GM12878 (cell line): ENCODE results near the gene COIL. TPM values are rescaled to one million over a fixed set of nuclear protein-coding genes. Genes with fewer than 3 reads are reported as not detected.

ENCODE experiments used
- ATAC-seq: fragments of 200-7000 bp; cut with Tn5 transposase; 3 replicates; pipeline ENCODE4 v1.9.1; 2020; ENCODE audit warnings: mild to moderate bottlenecking, moderate library complexity
- BruUV-seq: library from RNA; stranded (reverse); fragments of 400-500 nt; replicated peaks from 2 replicates; lab custom pipeline; 2021; lab: Mats Ljungman, UMichigan
- CTCF ChIA-PET: fragments of 300-600 bp; sonication (Branson Sonifier 250); formaldehyde crosslinking; extraction: SDS; loops from one replicate; lab custom pipeline; 2021; ENCODE audit warnings: inconsistent platforms; lab: Yijun Ruan, JAX
- POLR2A ChIA-PET: fragments of 350-600 bp; formaldehyde crosslinking; extraction: SDS; loops from one replicate; lab custom pipeline; 2021; ENCODE audit warnings: inconsistent platforms; lab: Charles Lee
- RAD21 ChIA-PET: fragments of 300-600 bp; sonication (Branson Sonifier 250); formaldehyde crosslinking; loops from one replicate; lab custom pipeline; 2023; ENCODE audit warnings: antibody characterized with exemption; ENCODE audit not compliant: unreplicated experiment; lab: Charles Lee
- SMC1A ChIA-PET: fragments of 300-600 bp; sonication (Branson Sonifier 250); formaldehyde crosslinking; loops from one replicate; lab custom pipeline; 2023; ENCODE audit not compliant: unreplicated experiment, uncharacterized antibody; lab: Charles Lee
- DNase-seq: peaks from one replicate; pipeline ENCODE4 v3.0.0-alpha.2; 2011; ENCODE audit warnings: low read depth, low spot score
- FAIRE-seq: peaks from 3 replicates; lab custom pipeline; 2011; peaks lifted over from hg19 to GRCh38; lab: Jason Lieb, UNC
- H2AFZ ChIP-seq: 2 replicates; pipeline ENCODE4 v1.6.0; 2011; ENCODE audit warnings: low read depth, low read length, control low read depth; ENCODE audit not compliant: control insufficient read depth
- H3K27ac ChIP-seq: 2 replicates; pipeline ENCODE4 v1.5.1; 2011; ENCODE audit warnings: control low read depth; ENCODE audit not compliant: control insufficient read depth, insufficient read depth
- H3K27me3 ChIP-seq, 2 experiments: replicated peaks in 1 of 2; 2 replicates each; pipeline versions ENCODE4 v1.6.0 to v1.6.1; 2011; ENCODE audit warnings: low read length in 1 of 2; ENCODE audit not compliant: control insufficient read depth in 2 of 2, insufficient read depth in 2 of 2
- H3K36me3 ChIP-seq, 2 experiments: 2 replicates each; pipeline ENCODE4 v1.5.1; 2011; ENCODE audit warnings: low read length in 1 of 2; ENCODE audit not compliant: control insufficient read depth in 2 of 2, insufficient read depth in 2 of 2
- H3K4me1 ChIP-seq: 2 replicates; pipeline ENCODE4 v1.6.1; 2011; ENCODE audit warnings: mild to moderate bottlenecking, low read length, moderate library complexity, mixed read lengths; ENCODE audit not compliant: control insufficient read depth, insufficient read depth
- H3K4me2 ChIP-seq: 2 replicates; pipeline ENCODE4 v1.6.0; 2011; ENCODE audit warnings: control low read depth; ENCODE audit not compliant: control insufficient read depth, insufficient read depth
- H3K4me3 ChIP-seq: fragments of 200-600 bp; sonication (generic); 2 replicates; pipeline ENCODE4 v1.5.1; 2016
- H3K79me2 ChIP-seq: 2 replicates; pipeline ENCODE4 v1.6.0; 2011; ENCODE audit warnings: low read length; ENCODE audit not compliant: control insufficient read depth, insufficient read depth
- H3K9ac ChIP-seq: 2 replicates; pipeline ENCODE4 v1.8.0; 2011; ENCODE audit warnings: low read length, control low read depth, mixed read lengths; ENCODE audit not compliant: control insufficient read depth, insufficient read depth
- H3K9me3 ChIP-seq: replicated peaks from 3 replicates; pipeline ENCODE4 v1.5.1; 2011; ENCODE audit warnings: mild to moderate bottlenecking, low read length; ENCODE audit not compliant: control insufficient read depth, insufficient read depth
- H4K20me1 ChIP-seq: 2 replicates; pipeline ENCODE4 v1.6.0; 2011; ENCODE audit not compliant: control insufficient read depth, insufficient read depth
- ASH2L ChIP-seq: fragments of 300-600, 200-600 bp; sonication (generic); IDR thresholded peaks from 2 replicates; pipeline ENCODE4 v1.6.1; 2017; ENCODE audit warnings: low read depth, mild to moderate bottlenecking, borderline replicate concordance
- CHD1 ChIP-seq: IDR thresholded peaks from 2 replicates; pipeline ENCODE4 v1.6.1; 2012; ENCODE audit warnings: low read depth, low read length, improper control_type of control experiment
- CREB1 ChIP-seq: IDR thresholded peaks from 2 replicates; pipeline ENCODE4 v1.6.1; 2012; ENCODE audit warnings: low read depth, mild to moderate bottlenecking, inconsistent platforms
- DPF2 ChIP-seq: fragments of 450-650 bp; IDR thresholded peaks from 2 replicates; pipeline ENCODE4 v1.6.1; 2017; ENCODE audit warnings: mild to moderate bottlenecking
- EED ChIP-seq: sonication (generic); IDR thresholded peaks from 2 replicates; pipeline ENCODE4 v1.6.1; 2016; ENCODE audit warnings: antibody characterized with exemption, low read depth
- EP300 ChIP-seq, 2 experiments: fragments of 150-350 bp in 1 of 2; IDR thresholded peaks; 2 replicates each; pipeline ENCODE4 v1.6.1; 2011 to 2012; ENCODE audit warnings: low read depth in 2 of 2, low read length in 2 of 2, borderline replicate concordance in 1 of 2, improper control_type of control experiment in 1 of 2, inconsistent platforms in 1 of 2; ENCODE audit not compliant: control insufficient read depth in 1 of 2
- HDAC2 ChIP-seq: fragments of 200-600 bp; sonication (generic); IDR thresholded peaks from 2 replicates; pipeline ENCODE4 v1.6.1; 2017
- KAT2A ChIP-seq: conservative IDR thresholded peaks from 2 replicates; pipeline ENCODE4 v1.6.1; 2011; ENCODE audit warnings: low read depth, low read length; ENCODE audit not compliant: control insufficient read depth
- NBN ChIP-seq: fragments of 450-650 bp; IDR thresholded peaks from 2 replicates; pipeline ENCODE4 v1.6.1; 2016
- NFXL1 ChIP-seq: fragments of 450-650 bp; IDR thresholded peaks from 2 replicates; pipeline ENCODE4 v1.6.1; 2017; ENCODE audit warnings: antibody characterized with exemption, mild to moderate bottlenecking, borderline replicate concordance
- PML ChIP-seq: IDR thresholded peaks from 2 replicates; pipeline ENCODE4 v1.6.1; 2012; ENCODE audit warnings: low read length, inconsistent platforms
- RCOR1 ChIP-seq: conservative IDR thresholded peaks from 2 replicates; pipeline ENCODE4 v1.6.1; 2012; ENCODE audit warnings: low read depth, low read length, improper control_type of control experiment
- RELA ChIP-seq: fragments of 450-650 bp; IDR thresholded peaks from 2 replicates; pipeline ENCODE4 v1.8.0; 2014; ENCODE audit warnings: borderline replicate concordance; ENCODE audit not compliant: partially characterized antibody
- RELB ChIP-seq: fragments of 450-650 bp; IDR thresholded peaks from 2 replicates; pipeline ENCODE4 v1.6.1; 2017; ENCODE audit warnings: low read depth, mild to moderate bottlenecking, moderate library complexity
- SIX5 ChIP-seq: IDR thresholded peaks from 2 replicates; pipeline ENCODE4 v1.6.1; 2011; ENCODE audit warnings: mild to moderate bottlenecking, low read depth, low read length, moderate library complexity; ENCODE audit not compliant: severe bottlenecking
- SUZ12 ChIP-seq: fragments of 200-600 bp; sonication (generic); IDR thresholded peaks from one replicate; pipeline ENCODE4 v1.6.1; 2018; ENCODE audit warnings: antibody characterized with exemption, mild to moderate bottlenecking; ENCODE audit not compliant: unreplicated experiment
- TCF3 ChIP-seq: IDR thresholded peaks from 2 replicates; pipeline ENCODE4 v1.6.1; 2012; ENCODE audit warnings: low read depth, mild to moderate bottlenecking, low read length, borderline replicate concordance; ENCODE audit not compliant: insufficient read depth
- YY1 ChIP-seq: IDR thresholded peaks from 2 replicates; pipeline ENCODE4 v1.6.1; 2011; ENCODE audit warnings: low read depth, mild to moderate bottlenecking, low read length
- ZNF207 ChIP-seq: fragments of 450-650 bp; IDR thresholded peaks from 2 replicates; pipeline ENCODE4 v1.6.1; 2014; ENCODE audit warnings: antibody characterized with exemption, mild to moderate bottlenecking, borderline replicate concordance
- WGBS: methylation state at CpG from one replicate; pipeline ENCODE4 v1.1.6; 2016; ENCODE audit warnings: low lambda C conversion rate; ENCODE audit not compliant: insufficient replicate concordance, insufficient coverage; ENCODE audit errors: missing lambda C conversion rate; 5-methylcytosine and 5-hydroxymethylcytosine counted together
- in situ Hi-C: fragments of 300-500 bp; cut with MboI; formaldehyde crosslinking; loops from 9 replicates; pipeline ENCODE4 v1.14.3; 2018; ENCODE audit warnings: mixed read lengths
- intact Hi-C: fragments of 100-400 bp; cut with micrococcal nuclease; formaldehyde crosslinking; loops from one replicate; pipeline ENCODE4 v1.14.2; 2022; ENCODE audit not compliant: unreplicated experiment
- polyA plus RNA-seq, 11 experiments: library from polyadenylated mRNA; depleted of rRNA in 4 of 11; unstranded in 6 of 11; stranded (reverse) in 5 of 11; fragments of >200 nt; fragmentation: Nextera tagmentation in 4 of 11; fragmentation: Illumina TruSeq in 1 of 11; extraction: Ambion mirVana in 4 of 11; extraction: Trizol in 1 of 11; gene quantifications; 1 replicate in 1 of 11; 2 replicates in 10 of 11; pipeline versions ENCODE4 v1.2.1 to v1.2.3, GENCODE V29; 2011 to 2016; ENCODE audit warnings: inconsistent platforms in 2 of 11, missing spikeins in 2 of 11, low read depth in 1 of 11
- total RNA-seq, 4 experiments: library from RNA; depleted of rRNA in 3 of 4; stranded (reverse); fragments of >200 nt in 3 of 4; fragmentation: Illumina TruSeq in 1 of 4; extraction: Trizol in 1 of 4; gene quantifications; 2 replicates each; pipeline versions ENCODE4 v1.2.1 to v1.2.3, GENCODE V29; 2013 to 2021
- TF ChIP-seq, protein P1 (sequence below): fragments of 450-650 bp; IDR thresholded peaks from 2 replicates; pipeline ENCODE4 v1.6.1; 2018; ENCODE audit warnings: borderline replicate concordance, mild to moderate bottlenecking; ENCODE audit not compliant: partially characterized antibody

COIL gene
- total and polyA plus RNA-seq, 10 of the 15 experiments (the other 5 are each of a cell fraction or from before 2014, with no cell fraction given): 13.7 to 24.3 (median 17.4) TPM

GRCh38 chr17:56983366-56983765, 22.5 kb upstream of the COIL start (continued):
- TF ChIP-seq HDAC2: no peak
- TF ChIP-seq NFXL1: no peak
- no peak for TF ChIP-seq NBN
- TF ChIP-seq RELB: no peak
- TF ChIP-seq CHD1: no peak

GRCh38 chr17:56982312-56982711, 21.5 kb upstream of the COIL start:
- Histone ChIP-seq H2AFZ (no peak overlapping the region), H3K36me3 (peaks cover 4 to 8% of the 10 kb centered on the region in 2 experiments), H3K27me3 (no peaks in the 10 kb centered on the region), H3K79me2 (peaks cover 14% of the 10 kb centered on the region), H3K9me3 (no peaks in the 10 kb centered on the region), H3K27ac (no peak overlapping the region), H4K20me1 (no peaks in the 10 kb centered on the region), H3K4me3 (no peak overlapping the region; the same call in 1 of the 2 replicates), H3K4me2 (no peak overlapping the region), H3K4me1 (no peaks in the 10 kb centered on the region; the same call in 1 of the 2 replicates), H3K9ac (no peak overlapping the region)
- POLR2A ChIA-PET: interaction anchor here (0.7 kb wide), 1 partner anchor 715 kb away, joined by 4 read pairs; no protein-coding TSS in a partner anchor
- in situ Hi-C loops: no loop called here
- BruUV-seq: no TSS peak
- CTCF ChIA-PET: interaction anchor here (1.8 kb wide), 1 partner anchor 26 kb away, joined by 5 read pairs; no protein-coding TSS in a partner anchor
- SMC1A ChIA-PET: interaction anchor here (1.9 kb wide), 1 partner anchor 13 kb away, joined by 4 read pairs; no protein-coding TSS in a partner anchor
- ATAC-seq (no peak), DNase-seq (no peak), FAIRE-seq (no peak)
- intact Hi-C loops: no loop called here
- RAD21 ChIA-PET: interaction anchor here (0.6 kb wide), 1 partner anchor 276 kb away, joined by 4 read pairs; no protein-coding TSS in a partner anchor
- 99% methylated on average over 8 of the region's 8 CpGs for WGBS
- TF ChIP-seq KAT2A (no peak), YY1 (no peak), ZNF207 (no peak), PML (no peak), RCOR1 (no peak), EED (no peak), TCF3 (no peak), CREB1 (no peak), RELA (no peak), EP300 (IDR thresholded peaks at IDR 0.05; ENCODE audit: borderline replicate concordance in 1 of 2, control insufficient read depth in 1 of 2, low read depth in 2 of 2, low read length in 2 of 2) (no peak), ASH2L (no peak), DPF2 (no peak), SUZ12 (no peak), SIX5 (no peak)
- TF ChIP-seq, protein P1, sequence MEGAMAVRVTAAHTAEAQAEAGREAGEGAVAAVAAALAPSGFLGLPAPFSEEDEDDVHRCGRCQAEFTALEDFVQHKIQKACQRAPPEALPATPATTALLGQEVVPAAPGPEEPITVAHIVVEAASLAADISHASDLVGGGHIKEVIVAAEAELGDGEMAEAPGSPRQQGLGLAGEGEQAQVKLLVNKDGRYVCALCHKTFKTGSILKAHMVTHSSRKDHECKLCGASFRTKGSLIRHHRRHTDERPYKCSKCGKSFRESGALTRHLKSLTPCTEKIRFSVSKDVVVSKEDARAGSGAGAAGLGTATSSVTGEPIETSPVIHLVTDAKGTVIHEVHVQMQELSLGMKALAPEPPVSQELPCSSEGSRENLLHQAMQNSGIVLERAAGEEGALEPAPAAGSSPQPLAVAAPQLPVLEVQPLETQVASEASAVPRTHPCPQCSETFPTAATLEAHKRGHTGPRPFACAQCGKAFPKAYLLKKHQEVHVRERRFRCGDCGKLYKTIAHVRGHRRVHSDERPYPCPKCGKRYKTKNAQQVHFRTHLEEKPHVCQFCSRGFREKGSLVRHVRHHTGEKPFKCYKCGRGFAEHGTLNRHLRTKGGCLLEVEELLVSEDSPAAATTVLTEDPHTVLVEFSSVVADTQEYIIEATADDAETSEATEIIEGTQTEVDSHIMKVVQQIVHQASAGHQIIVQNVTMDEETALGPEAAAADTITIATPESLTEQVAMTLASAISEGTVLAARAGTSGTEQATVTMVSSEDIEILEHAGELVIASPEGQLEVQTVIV: no peak
